NCI-H1105 (cell line): ENCODE results near the gene EPHX1.
"Not testable (repeated sequence)": the region's sequence is repeated elsewhere in the genome, so short reads cannot be mapped to it uniquely, and the experiment has no call there.

Experiments
- DNase-seq: peaks from one replicate; lab custom pipeline; 2025; lab: John Stamatoyannopoulos, UW

The EPHX1 gene

DNA sequence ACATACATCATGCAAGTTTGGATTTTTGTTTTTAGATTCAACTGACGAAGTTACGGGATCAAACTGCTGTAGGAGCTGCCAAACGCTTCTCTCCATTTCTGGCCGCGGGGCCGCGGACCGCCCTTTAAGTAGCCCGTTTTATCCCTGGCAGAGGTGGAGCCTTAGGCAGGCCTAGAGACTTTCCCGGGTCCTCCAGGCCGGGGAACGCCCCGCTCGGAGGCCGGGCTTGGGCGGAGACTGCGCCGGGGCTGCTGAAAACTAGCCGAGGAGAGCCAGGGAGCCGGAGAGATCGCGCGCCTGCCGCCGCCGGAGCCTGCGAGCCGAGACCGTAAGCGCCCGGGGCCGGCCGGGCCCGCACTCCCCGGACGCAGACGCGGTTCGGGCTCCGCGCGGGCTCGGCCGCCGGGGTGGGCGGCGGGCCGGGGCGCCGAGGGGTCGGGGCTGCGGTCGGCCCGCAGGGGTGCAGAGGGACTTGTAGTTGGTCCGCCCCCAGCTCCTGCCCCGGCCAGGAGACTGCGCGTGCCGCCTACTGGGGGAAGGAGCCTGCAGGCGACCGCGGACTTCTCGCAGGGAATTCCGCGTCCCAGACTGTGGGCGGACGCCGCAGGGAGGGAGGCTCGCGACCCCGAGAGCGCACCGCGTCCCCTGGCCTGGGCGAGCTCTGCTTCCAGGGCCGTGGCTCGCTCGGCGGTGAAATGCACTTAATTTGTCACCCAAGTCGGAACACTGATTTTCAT is at the start of gene EPHX1:
TSS of gene EPHX1 (plus strand) at position 283 of the 737 bp plus-strand sequence. CDS start 18,606 bp downstream, outside the sequence.
- peak; percentile 64 for DNase-seq

DNA sequence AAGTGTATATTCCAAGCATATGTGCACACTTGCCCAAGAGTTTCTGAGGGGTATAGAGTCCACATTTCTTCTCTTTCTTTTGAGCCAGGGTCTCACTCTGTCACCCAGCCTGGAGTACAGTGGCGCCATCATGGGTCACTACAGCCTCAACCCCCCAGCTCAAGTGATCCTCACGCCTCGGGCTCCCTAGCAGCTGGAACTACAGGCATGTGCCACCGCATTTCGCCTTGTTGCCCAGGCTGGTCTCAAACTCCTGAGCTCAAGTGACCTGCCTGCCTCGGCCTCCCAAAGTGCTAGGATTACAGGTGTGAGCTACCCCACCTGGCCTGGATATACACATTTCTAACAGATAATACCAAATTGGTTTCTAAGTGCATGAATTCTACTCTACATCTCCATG is 49.4 kb upstream of the EPHX1 start:
- DNase-seq: no peak

DNA sequence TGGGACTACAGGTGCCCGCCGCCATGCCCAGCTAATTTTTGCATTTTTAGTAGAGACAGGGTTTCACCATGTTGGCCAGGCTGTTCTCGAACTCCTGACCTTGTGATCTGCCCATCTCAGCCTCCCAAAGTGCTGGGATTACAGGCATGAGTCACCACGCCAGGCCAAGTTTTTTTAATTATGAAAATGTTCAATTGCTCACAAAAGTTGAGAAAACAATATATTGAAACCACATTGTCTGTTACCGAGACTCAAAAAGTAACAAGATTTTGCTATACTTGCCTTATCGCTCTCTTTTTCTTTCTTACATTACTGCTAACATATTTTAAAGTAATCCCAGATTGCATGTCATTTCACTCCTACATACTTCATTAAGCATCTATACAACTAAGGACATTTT is 48.5 kb upstream of the EPHX1 start:
- DNase-seq: not testable (repeated sequence)

DNA sequence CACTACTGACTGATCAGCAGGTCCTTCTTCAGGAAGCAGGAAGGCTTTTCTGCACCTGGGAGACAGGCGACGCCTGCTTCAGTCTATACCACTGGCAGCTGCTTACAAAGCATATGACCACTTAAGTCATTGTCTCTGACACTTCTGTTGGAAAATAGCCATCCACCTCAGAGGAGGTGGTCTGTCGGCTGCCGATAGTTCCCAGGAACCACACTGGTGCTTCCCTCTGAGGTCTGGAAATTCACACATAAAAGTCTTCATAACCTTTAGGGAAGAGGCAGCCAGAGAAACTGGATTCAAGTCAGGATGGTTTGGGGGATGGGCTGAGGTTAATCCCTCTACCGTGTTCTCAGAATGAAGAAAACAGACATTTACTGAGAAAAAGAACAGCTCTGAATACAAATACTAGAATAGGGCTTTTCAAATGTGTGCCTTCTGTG is 47.9 kb upstream of the EPHX1 start:
- DNase-seq: peak; percentile 20

DNA sequence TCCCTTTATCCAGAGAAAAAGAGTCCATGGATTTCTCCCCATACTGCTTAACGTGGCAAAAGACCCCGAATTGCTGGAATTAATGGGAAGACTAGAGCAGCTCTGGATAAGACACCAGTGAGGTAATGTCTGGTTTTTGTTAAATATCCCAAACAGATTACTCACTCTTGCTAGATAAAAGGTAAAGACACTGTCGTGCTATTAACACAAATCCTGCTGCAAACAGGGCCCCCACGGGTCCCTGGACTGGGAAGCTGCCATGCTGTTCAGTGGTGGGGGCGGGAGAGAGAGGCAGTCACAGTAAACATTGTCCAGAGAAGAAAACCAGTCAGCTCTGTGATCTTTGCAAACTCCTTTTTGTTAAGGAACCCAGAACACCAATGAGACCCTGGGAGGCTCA is 47.5 kb upstream of the EPHX1 start:
- no peak for DNase-seq

GRCh38 chr1:225763716-225764548 is 46.0 kb upstream of the EPHX1 start:
- DNase-seq: no peak

- DNase-seq: no peak
Measured at GRCh38 chr1:225765982-225766674, 43.8 kb upstream of the EPHX1 start.

DNA sequence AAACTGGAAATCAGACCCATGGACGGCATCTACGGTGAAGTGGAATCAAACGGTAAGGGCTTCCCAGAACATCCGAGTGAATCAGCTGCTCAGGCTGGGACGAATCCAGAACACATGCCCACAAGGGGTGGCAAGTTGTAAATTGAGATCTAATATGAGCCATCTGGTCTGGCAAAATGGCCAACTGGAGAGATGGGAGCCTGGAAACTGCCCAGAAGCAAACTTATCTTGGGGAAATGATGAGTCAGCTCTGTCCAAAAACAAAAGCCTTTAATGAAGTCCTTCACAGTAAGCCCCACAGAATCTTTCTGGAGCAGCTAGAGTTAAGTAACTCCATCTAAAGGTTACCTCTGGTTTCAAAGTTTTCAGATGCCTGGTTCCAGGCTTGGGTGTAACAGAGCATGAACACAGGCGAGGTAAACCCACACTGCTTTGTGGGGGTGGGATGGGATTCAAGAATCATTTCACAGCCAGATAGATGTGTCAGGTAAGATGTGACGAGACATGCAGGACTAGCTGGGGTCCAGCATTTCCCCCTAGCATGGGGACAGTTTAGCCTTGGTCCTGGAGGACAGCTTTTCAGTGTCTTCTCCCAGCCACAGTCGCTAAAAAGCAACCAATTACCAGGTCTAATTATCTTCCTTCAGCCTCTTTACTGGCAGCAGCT is 42.8 kb upstream of the EPHX1 start:
- DNase-seq: no peak

DNA sequence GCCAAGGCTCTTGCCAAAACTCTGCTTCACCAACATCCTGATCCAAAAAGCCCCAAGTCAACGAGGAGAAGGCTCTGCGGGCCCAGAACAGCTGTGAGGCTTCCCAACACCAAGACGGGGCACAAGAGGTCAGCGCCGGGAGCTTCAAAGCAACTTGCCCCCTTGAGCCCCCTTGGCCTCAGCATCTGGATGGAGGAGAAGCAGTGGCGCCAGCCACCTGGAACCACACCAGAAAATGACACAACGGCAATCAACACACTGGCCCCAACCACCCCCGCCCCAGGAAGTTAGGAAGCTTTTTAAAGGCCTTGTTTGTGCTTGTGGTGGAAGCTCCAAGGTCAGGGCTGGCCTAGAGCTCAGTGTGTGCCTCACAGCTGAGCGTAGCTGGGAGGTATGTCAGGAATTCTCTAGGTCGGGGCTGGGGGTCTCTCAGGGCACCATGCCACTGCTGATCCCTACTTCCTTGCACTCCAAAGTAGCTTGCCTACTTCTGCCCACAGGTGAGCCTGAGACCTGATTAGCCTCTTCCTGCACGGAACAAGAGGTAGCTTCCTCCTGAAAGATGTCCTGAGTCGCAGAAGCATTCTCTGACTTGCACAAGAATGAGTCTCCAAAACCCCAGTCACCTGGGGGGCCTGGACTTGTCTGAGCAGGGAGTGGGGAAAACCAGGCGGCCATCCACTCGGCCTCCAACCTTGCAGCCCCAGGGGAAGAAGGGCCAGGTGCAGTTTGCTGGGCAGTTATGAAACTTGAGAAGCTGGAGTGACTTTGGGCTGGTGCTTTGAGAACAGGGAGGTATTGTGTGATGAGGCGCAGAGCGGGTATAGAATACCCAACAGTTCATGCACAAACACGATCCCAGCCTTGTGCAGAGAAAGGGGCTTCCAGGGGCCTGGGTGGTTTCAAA is 42.0 kb upstream of the EPHX1 start:
- DNase-seq: peak; percentile 21

DNA sequence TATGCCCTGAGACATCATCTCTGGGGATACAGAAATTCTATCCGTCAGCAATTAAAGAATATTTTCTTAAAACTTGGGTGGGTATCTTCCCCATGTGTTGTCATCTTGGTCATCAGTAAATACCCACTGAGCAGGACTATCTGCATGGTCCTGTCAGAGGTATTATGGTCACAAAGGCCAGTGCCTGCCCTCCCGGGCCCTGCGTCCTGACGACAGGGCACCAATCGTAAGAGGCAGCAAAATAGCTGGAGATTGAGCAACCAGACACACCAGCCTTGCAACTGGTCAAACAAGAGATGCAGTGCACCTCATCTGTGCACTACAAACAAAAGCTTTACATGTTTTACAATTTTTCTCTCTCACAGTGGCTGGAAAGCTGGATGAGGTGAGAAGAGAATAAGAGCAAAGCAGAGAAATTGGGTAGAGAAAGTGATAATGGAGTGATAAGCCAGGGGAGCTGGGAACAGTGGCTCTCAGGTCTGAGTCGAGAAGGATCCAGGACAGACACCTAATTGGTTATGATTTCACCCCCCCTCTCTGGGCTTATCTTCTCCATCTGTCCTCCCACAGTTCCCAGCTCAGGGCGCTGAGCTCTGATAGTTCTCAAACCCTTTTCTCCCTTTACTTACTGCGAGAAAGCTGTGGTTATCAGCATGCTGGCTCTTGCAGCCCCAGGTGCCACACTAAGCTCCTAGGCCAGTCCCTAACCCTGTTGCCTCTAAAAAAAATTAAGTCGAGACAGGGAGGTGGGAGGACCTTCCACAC is 41.1 kb upstream of the EPHX1 start:
- DNase-seq: no peak

- DNase-seq: no peak
Measured at GRCh38 chr1:225769687-225770086, 40.2 kb upstream of the EPHX1 start.

DNA sequence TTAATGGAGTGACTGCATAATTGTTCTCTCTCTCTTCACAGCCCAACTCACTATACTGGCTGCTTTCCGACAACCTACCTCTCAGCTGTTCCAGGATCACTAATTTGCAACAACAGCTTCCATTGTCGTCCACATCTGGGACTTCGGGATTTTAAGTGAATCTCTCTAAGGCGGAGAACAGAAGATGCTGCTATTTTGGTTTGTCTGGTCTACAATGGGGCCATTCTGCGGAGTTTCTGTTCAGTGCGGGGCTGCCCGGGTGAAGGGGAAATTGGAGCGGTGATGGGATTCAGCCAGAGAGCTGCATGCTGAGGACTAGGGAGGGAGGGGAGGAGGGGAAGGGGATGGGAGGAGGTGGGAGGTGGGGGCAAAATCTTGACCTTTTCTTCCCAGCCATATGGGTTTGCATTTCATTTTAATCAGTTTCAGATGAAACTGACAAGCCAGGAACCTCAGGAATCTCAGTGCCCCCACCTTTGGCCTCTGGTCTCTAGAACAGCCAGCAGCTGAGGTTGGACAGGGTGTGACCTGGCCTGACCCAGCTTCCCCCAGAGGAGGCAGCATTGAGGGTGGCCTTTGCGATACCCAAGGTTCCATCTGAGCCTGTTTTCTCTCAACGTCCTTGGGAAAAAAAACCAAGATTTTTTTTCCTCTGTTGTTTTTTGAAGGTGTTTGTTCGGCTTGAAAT is 39.2 kb upstream of the EPHX1 start:
- no peak for DNase-seq

- DNase-seq: no peak
Measured at GRCh38 chr1:225771661-225772322, 38.1 kb upstream of the EPHX1 start.

- DNase-seq: peak; percentile 22
Measured at GRCh38 chr1:225772323-225772768, 37.6 kb upstream of the EPHX1 start.

DNA sequence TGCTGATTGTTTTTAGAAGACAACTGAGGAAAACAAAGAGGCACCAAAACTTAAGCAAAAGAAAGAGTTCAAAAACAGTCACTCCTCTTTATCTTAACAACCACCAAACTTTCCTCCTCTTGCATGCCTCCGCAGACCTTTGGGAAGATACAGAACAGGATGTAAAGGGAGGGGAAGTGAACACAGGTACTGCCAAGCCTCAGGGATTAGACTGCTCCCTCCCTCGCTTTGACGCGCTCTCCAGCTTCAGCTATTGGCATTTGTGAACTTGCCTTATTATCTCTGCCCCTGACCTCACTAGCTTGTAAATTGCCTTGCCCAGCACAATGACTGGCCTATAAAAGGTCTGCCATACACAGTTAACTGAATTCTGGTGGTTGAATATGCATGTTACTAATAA is 37.1 kb upstream of the EPHX1 start:
- DNase-seq: no peak

DNA sequence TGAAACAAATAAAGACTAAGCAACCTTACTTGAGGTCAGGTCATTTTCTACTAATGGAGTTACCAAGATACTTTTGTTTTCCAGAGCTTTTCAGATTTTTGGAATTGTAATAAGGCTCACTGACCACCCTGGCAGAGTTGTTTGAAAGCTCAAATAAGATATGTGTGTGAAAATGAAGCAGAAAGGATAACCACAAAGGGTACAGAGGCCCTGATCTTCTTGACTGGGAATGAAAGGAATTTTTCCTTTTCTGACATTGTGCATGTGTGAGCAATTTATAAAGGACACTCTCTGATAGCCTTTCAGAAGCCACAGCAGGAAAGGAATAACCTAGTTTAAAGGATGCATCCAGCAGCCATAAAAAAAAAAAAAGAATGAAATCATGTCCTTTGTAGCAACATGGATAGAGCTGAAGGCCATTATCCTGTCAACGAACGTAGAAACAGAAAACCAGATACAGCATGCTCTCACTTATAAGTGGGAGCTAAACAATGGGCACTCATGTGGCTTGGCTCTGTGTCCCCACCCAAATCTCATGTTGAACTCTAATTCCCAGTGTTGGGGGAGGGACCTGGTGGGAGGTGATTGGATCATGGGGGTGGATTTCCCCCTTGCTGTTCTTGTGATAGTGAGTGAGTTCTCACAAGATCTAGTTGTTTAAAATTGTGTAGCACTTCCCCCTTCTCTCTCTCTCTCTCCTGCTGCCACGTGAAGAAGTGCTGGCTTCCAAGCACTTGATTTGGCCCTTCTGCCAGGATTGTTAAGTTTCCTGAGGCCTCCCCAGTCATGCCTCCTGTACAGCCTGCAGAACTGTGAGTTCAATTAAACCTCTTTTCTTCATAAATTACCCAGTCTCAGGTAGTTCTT is 35.4 kb upstream of the EPHX1 start:
- DNase-seq: no peak

GRCh38 chr1:225776294-225776693 is 33.6 kb upstream of the EPHX1 start:
- DNase-seq: no peak

DNA sequence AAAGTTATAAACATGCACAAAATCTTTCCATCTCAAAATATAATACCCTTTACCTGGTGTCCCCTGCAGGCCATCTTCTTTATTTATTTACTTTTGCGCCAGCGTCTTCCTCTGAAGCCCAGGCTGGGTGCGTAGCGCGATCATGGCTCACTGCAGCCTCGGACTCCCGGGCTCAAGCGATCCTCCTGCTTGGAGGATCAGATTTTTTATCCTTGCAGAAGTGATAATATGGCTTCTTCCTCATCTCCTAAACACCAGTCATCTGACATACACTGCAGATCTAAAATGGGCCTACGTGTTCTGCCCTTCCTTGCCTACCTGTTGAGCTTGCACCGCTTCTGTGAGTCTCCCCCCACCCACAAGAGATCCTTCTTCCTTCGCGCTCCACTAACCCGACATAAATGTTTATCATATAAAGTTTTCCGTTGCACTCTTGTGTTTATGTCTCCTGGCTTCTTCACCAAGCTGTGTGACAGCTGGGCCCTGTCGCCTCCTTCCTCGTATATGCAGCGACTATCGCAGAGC is 32.8 kb upstream of the EPHX1 start:
- no peak for DNase-seq
